Fibroblast of the aortic adventitia (primary cell): ENCODE results near the gene SSNA1. TPM values are rescaled to one million over a fixed set of nuclear protein-coding genes. Genes with fewer than 3 reads are reported as not detected.

ENCODE experiments used
- DNase-seq: peaks from one replicate; pipeline ENCODE4 v3.0.0-alpha.2; 2010; ENCODE audit warnings: low read depth
- H3K4me3 ChIP-seq: 2 replicates; pipeline ENCODE4 v1.5.1; 2011; ENCODE audit warnings: low read depth, mild to moderate bottlenecking, control low read depth, low read length, moderate library complexity
- total RNA-seq: library from RNA; depleted of rRNA; stranded (reverse); fragments of >200 nt; gene quantifications from 2 replicates; pipeline ENCODE4 v1.2.3, GENCODE V29; 2012; ENCODE audit warnings: low replicate concordance
- TF ChIP-seq, protein P1 (sequence below): IDR thresholded peaks from 2 replicates; pipeline ENCODE4 v1.5.1; 2011; ENCODE audit warnings: mild to moderate bottlenecking, low read length, control low read depth, inconsistent platforms; ENCODE audit not compliant: insufficient read depth

SSNA1 gene
- total RNA-seq, 1 donor = 51.5 TPM

DNA sequence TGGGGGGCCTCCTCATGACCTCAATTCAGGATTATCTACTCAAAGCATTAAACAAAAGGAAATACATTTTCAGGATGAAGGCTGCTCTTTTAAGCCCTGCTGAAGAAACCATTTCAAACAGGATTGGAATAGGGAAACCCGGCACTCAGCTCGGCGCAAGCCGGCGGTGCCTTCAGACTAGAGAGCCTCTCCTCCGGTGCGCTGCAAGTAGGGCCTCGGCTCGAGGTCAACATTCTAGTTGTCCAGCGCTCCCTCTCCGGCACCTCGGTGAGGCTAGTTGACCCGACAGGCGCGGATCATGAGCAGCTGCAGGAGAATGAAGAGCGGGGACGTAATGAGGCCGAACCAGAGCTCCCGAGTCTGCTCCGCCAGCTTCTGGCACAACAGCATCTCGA is 16.3 kb downstream of the SSNA1 start:
- H3K4me3 ChIP-seq = peak overlapping the region; percentile 94
- TF ChIP-seq, protein P1, sequence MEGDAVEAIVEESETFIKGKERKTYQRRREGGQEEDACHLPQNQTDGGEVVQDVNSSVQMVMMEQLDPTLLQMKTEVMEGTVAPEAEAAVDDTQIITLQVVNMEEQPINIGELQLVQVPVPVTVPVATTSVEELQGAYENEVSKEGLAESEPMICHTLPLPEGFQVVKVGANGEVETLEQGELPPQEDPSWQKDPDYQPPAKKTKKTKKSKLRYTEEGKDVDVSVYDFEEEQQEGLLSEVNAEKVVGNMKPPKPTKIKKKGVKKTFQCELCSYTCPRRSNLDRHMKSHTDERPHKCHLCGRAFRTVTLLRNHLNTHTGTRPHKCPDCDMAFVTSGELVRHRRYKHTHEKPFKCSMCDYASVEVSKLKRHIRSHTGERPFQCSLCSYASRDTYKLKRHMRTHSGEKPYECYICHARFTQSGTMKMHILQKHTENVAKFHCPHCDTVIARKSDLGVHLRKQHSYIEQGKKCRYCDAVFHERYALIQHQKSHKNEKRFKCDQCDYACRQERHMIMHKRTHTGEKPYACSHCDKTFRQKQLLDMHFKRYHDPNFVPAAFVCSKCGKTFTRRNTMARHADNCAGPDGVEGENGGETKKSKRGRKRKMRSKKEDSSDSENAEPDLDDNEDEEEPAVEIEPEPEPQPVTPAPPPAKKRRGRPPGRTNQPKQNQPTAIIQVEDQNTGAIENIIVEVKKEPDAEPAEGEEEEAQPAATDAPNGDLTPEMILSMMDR = no peak
- DNase-seq = no peak

DNA sequence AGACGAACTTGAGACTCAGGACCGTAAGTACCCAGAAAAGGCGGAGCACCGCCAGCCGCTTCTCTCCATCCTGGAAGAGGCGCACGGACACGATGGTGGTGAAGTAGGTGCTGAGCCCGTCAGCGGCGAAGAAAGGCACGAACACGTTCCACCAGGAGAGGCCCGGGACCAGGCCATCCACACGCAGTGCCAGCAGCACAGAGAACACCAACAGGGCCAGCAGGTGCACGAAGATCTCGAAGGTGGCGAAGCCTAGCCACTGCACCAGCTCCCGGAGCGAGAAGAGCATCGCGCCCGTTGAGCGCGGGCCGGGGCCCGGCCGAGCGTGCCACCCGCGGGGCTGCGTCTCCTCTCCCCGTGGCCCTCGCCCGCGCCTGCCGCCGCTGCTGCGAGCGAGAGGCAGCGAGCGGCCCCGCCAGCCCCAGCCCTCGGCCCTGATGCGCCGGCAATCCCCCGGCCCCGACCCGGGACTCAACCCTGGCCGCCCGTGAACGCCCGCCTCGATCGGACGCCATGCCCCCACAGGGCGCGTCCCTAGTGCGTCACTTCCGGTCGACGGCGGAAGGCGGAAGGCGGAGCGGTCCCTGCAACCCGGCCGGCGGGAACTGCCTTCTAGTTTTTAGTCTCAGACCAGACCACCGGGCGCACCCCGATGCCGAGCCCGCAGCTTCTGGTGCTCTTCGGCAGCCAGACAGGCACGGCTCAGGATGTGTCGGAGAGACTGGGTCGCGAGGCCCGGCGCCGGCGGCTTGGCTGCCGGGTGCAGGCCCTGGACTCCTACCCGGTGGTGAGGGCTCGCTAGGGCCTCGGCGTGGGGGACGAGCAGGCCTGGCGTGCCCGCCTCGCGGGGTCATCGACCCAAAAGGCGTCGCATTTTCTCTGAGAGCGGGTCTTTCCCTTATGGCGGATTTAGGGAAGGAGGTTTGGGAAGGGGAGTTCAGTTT is 16.9 kb downstream of the SSNA1 start, which contains the start of the genes NDOR1 and TMEM203:
Gene NDOR1 (plus strand): TSS at position 575 of the 944 bp plus-strand sequence. CDS start 78 bp downstream, at position 653.
Gene TMEM203 (minus strand): TSS at position 523 of the 944 bp plus-strand sequence. CDS start 234 bp downstream, at position 289.
- TF ChIP-seq, protein P1 = no peak
- peak within 1 kb of the TSS; percentile 94 for H3K4me3 ChIP-seq
- peak; percentile 71 for DNase-seq

DNA sequence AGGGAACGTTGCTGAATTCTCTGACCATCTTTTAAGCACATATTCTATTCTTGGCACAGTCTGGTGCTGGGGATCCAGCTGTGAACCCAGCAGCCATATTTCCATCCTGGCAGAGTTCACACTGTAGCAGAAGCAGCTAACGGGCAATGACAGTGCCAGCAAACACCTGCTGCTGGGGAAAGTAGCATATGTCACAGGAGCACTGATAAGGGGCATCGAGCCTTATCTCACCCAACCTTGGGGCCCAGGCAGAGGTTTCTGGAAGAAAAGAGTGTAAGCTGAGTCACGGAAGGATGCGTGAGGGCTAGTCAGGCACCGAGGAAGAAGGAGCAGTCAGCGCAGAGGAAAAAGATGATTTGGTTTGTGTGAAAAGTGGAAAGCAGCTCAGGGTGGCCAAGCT is 18.1 kb downstream of the SSNA1 start:
- TF ChIP-seq, protein P1 = no peak
- no peak for DNase-seq
- peak overlapping the region; percentile 94 for H3K4me3 ChIP-seq

DNA sequence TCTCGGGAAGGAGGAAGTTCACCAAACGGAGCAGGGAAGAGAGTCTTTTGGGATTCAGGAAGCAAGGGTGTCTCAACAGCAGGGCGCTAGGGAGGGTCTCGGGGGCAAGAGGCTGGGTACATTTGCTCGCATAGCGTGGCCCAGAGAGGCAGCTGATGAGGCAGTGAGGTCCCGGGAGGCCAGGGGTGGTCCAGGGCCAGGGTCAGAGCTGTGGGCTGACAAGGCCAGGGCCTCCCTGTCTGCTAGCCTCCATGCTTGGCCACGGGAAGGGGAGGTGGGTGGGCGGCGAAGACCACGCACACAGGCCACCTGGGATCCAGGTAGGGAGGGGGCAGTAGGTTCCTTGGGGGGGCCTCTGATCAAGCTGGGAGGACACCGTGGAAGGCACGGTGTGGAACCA is 23.1 kb downstream of the SSNA1 start:
- TF ChIP-seq, protein P1 = no peak
- no peak for DNase-seq
- H3K4me3 ChIP-seq = no peak overlapping the region

DNA sequence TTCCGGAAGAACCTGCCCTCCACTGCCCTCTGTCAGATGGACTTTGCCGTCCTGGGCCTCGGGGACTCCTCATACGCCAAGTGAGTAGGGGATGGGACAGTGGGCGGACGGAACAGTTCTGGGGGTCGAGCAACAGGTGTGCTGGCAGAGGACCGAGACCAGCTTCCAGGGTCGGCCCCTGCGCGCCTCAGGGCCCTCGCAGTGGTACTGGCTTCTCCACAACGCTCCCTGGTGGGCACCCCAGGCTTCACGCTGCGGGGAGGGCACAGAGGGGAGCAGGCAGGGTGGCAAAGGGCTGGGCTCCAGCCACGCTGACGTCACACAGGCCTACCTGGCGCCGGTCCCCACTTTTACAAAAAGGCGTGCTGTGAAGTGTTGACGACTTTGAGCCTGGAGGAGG is 24.0 kb downstream of the SSNA1 start:
- DNase-seq = no peak
- TF ChIP-seq, protein P1 = no peak
- no peak overlapping the region for H3K4me3 ChIP-seq

DNA sequence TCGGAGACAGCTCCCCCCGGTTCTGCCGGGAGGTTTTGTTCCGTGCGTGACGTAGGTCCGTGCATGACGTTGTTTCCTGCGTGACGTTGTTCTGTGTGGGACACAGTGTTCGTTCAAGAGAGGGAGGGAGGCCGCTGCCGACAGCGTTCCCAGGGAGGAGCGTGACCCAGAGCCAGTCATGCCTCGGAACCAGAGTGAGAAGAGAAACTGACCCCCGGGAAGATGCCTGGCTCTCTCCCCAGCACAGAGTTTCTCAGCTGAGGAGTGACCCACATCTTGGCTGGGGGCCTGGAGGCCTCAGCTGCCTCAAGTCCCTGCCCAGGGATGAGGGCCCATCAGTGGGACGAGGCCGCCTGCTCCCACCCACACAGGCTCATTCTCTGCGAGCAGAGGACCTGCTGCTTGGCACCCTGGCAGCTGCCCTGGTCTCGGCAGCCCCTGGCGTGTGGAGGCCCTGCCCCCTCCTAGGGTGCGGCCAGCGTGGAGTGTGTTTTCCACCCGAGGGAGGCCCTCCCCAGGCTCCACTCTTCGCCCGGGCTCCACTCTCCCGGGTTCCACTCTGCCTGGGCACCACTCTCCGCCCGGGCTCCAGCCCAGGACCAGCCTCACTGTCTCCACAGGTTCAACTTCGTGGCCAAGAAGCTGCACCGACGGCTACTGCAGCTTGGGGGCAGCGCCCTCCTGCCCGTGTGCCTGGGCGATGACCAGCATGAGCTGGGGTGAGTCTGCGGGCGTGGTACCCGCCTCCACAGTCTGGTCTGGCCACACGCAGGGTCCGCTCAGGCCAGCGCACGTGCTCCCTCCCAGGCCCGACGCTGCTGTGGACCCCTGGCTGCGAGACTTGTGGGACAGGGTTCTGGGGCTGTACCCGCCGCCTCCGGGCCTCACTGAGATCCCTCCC is 24.9 kb downstream of the SSNA1 start:
- TF ChIP-seq, protein P1 = no peak
- DNase-seq = no peak
- no peak overlapping the region for H3K4me3 ChIP-seq
